Esophagus muscularis mucosa (tissue), 3 donors: ENCODE results near the gene POLR3K.
"Not testable (repeated sequence)": the region's sequence is repeated elsewhere in the genome, so short reads cannot be mapped to it uniquely, and the experiment has no call there.

Experiments
- POLR2A ChIP-seq: fragments of 450-650 bp; IDR thresholded peaks from one replicate; pipeline ENCODE4 v1.6.1; 2017; ENCODE audit warnings: antibody characterized with exemption, moderate library complexity, mild to moderate bottlenecking, low read depth
- TF ChIP-seq, protein P1 (sequence below), 3 experiments: fragments of 200-600 bp in 2 of 3; fragments of 450-650 bp in 1 of 3; sonication (generic) in 2 of 3; IDR thresholded peaks; one replicate each; pipeline ENCODE4 v1.5.1; 2017 to 2019; ENCODE audit warnings: antibody characterized with exemption in 3 of 3, mild to moderate bottlenecking in 2 of 3, moderate library complexity in 1 of 3

DNA sequence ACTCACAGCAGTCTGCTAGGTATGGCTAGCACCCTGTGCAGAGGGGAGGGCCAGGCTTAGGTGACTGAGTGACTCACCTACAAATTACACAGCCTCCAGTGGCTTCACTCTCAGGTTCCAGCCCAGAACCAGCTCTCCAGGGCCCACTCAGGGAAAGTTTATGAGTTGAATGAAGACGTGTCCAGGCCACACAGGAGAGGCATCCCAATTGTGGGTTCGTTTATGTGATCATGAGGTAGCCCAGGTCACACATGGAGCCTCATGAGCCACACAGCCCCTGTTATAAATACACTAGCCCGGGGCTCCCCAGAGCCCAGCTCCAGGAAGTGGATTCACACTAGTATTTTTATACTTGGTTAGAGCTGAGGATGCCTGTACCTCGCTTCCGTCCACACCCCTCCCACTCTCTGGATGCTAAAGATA, 27.5 kb downstream of the POLR3K start:
- TF ChIP-seq, protein P1, sequence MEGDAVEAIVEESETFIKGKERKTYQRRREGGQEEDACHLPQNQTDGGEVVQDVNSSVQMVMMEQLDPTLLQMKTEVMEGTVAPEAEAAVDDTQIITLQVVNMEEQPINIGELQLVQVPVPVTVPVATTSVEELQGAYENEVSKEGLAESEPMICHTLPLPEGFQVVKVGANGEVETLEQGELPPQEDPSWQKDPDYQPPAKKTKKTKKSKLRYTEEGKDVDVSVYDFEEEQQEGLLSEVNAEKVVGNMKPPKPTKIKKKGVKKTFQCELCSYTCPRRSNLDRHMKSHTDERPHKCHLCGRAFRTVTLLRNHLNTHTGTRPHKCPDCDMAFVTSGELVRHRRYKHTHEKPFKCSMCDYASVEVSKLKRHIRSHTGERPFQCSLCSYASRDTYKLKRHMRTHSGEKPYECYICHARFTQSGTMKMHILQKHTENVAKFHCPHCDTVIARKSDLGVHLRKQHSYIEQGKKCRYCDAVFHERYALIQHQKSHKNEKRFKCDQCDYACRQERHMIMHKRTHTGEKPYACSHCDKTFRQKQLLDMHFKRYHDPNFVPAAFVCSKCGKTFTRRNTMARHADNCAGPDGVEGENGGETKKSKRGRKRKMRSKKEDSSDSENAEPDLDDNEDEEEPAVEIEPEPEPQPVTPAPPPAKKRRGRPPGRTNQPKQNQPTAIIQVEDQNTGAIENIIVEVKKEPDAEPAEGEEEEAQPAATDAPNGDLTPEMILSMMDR (IDR thresholded peaks at IDR 0.05): not testable (repeated sequence)
- TF ChIP-seq POLR2A: not testable (repeated sequence)
